Stimulated activated CD8-positive, alpha-beta memory T cell treated with anti-CD3 and anti-CD28 coated beads, Interleukin-12 subunit alpha, Interleukin-12 subunit beta, amount 100 ng/mL, for 24 hours (primary cell): Measurements from ENCODE around the gene ADAM11.

Source experiments
- DNase-seq: peaks from one replicate; pipeline ENCODE4 v3.0.0-alpha.2; 2020; ENCODE audit errors: extremely low read depth

Gene ADAM11

GRCh38 chr17:44831371-44831770, 72.6 kb downstream of the ADAM11 start:
- no peak for DNase-seq
